GM12878 (cell line): ENCODE data around the gene DYNC2LI1. TPM values are rescaled to one million over a fixed set of nuclear protein-coding genes. Genes with fewer than 3 reads are reported as not detected.

Source experiments
- ATAC-seq: fragments of 200-7000 bp; cut with Tn5 transposase; 3 replicates; pipeline ENCODE4 v1.9.1; 2020; ENCODE audit warnings: mild to moderate bottlenecking, moderate library complexity
- BruUV-seq: library from RNA; stranded (reverse); fragments of 400-500 nt; replicated peaks from 2 replicates; lab custom pipeline; 2021; lab: Mats Ljungman, UMichigan
- CTCF ChIA-PET: fragments of 300-600 bp; sonication (Branson Sonifier 250); formaldehyde crosslinking; extraction: SDS; loops from one replicate; lab custom pipeline; 2021; ENCODE audit warnings: inconsistent platforms; lab: Yijun Ruan, JAX
- POLR2A ChIA-PET: fragments of 350-600 bp; formaldehyde crosslinking; extraction: SDS; loops from one replicate; lab custom pipeline; 2021; ENCODE audit warnings: inconsistent platforms; lab: Charles Lee
- RAD21 ChIA-PET: fragments of 300-600 bp; sonication (Branson Sonifier 250); formaldehyde crosslinking; loops from one replicate; lab custom pipeline; 2023; ENCODE audit warnings: antibody characterized with exemption; ENCODE audit not compliant: unreplicated experiment; lab: Charles Lee
- SMC1A ChIA-PET: fragments of 300-600 bp; sonication (Branson Sonifier 250); formaldehyde crosslinking; loops from one replicate; lab custom pipeline; 2023; ENCODE audit not compliant: unreplicated experiment, uncharacterized antibody; lab: Charles Lee
- DNase-seq: peaks from one replicate; pipeline ENCODE4 v3.0.0-alpha.2; 2011; ENCODE audit warnings: low read depth, low spot score
- FAIRE-seq: peaks from 3 replicates; lab custom pipeline; 2011; peaks lifted over from hg19 to GRCh38; lab: Jason Lieb, UNC
- H2AFZ ChIP-seq: 2 replicates; pipeline ENCODE4 v1.6.0; 2011; ENCODE audit warnings: low read depth, low read length, control low read depth; ENCODE audit not compliant: control insufficient read depth
- H3K27ac ChIP-seq: 2 replicates; pipeline ENCODE4 v1.5.1; 2011; ENCODE audit warnings: control low read depth; ENCODE audit not compliant: control insufficient read depth, insufficient read depth
- H3K27me3 ChIP-seq, 2 experiments: replicated peaks in 1 of 2; 2 replicates each; pipeline versions ENCODE4 v1.6.0 to v1.6.1; 2011; ENCODE audit warnings: low read length in 1 of 2; ENCODE audit not compliant: control insufficient read depth in 2 of 2, insufficient read depth in 2 of 2
- H3K36me3 ChIP-seq, 2 experiments: 2 replicates each; pipeline ENCODE4 v1.5.1; 2011; ENCODE audit warnings: low read length in 1 of 2; ENCODE audit not compliant: control insufficient read depth in 2 of 2, insufficient read depth in 2 of 2
- H3K4me1 ChIP-seq: 2 replicates; pipeline ENCODE4 v1.6.1; 2011; ENCODE audit warnings: mild to moderate bottlenecking, low read length, moderate library complexity, mixed read lengths; ENCODE audit not compliant: control insufficient read depth, insufficient read depth
- H3K4me2 ChIP-seq: 2 replicates; pipeline ENCODE4 v1.6.0; 2011; ENCODE audit warnings: control low read depth; ENCODE audit not compliant: control insufficient read depth, insufficient read depth
- H3K4me3 ChIP-seq: fragments of 200-600 bp; sonication (generic); 2 replicates; pipeline ENCODE4 v1.5.1; 2016
- H3K79me2 ChIP-seq: 2 replicates; pipeline ENCODE4 v1.6.0; 2011; ENCODE audit warnings: low read length; ENCODE audit not compliant: control insufficient read depth, insufficient read depth
- H3K9ac ChIP-seq: 2 replicates; pipeline ENCODE4 v1.8.0; 2011; ENCODE audit warnings: low read length, control low read depth, mixed read lengths; ENCODE audit not compliant: control insufficient read depth, insufficient read depth
- H3K9me3 ChIP-seq: replicated peaks from 3 replicates; pipeline ENCODE4 v1.5.1; 2011; ENCODE audit warnings: mild to moderate bottlenecking, low read length; ENCODE audit not compliant: control insufficient read depth, insufficient read depth
- H4K20me1 ChIP-seq: 2 replicates; pipeline ENCODE4 v1.6.0; 2011; ENCODE audit not compliant: control insufficient read depth, insufficient read depth
- FOXM1 ChIP-seq: IDR thresholded peaks from 2 replicates; pipeline ENCODE4 v1.6.1; 2012; ENCODE audit warnings: low read depth, mild to moderate bottlenecking, inconsistent platforms, low read length, moderate library complexity
- GABPA ChIP-seq: IDR thresholded peaks from 2 replicates; pipeline ENCODE4 v1.6.1; 2014; ENCODE audit warnings: antibody characterized with exemption, low read depth, mild to moderate bottlenecking, inconsistent platforms
- KLF5 ChIP-seq: fragments of 450-650 bp; IDR thresholded peaks from 2 replicates; pipeline ENCODE4 v1.6.1; 2014; ENCODE audit warnings: mild to moderate bottlenecking; ENCODE audit not compliant: partially characterized antibody
- MEF2A ChIP-seq: IDR thresholded peaks from 2 replicates; pipeline ENCODE4 v1.6.1; 2011; ENCODE audit warnings: low read depth, mild to moderate bottlenecking, low read length, moderate library complexity; ENCODE audit not compliant: insufficient read depth
- MTA3 ChIP-seq: IDR thresholded peaks from 2 replicates; pipeline ENCODE4 v1.6.1; 2012; ENCODE audit warnings: low read length, inconsistent platforms, borderline replicate concordance
- POLR2A ChIP-seq: IDR thresholded peaks from 2 replicates; pipeline ENCODE4 v1.6.1; 2011; ENCODE audit warnings: low read depth, mild to moderate bottlenecking, low read length
- RBBP5 ChIP-seq: fragments of 200-600 bp; sonication (generic); conservative IDR thresholded peaks from 2 replicates; pipeline ENCODE4 v1.6.1; 2016
- SMAD5 ChIP-seq: IDR thresholded peaks from 2 replicates; pipeline ENCODE4 v1.6.1; 2016; ENCODE audit warnings: antibody characterized with exemption, low read depth
- SUPT20H ChIP-seq: IDR thresholded peaks from 2 replicates; pipeline ENCODE4 v1.6.1; 2011; ENCODE audit warnings: low read depth, mild to moderate bottlenecking, low read length, moderate library complexity, borderline replicate concordance; ENCODE audit not compliant: control insufficient read depth
- TCF12 ChIP-seq: IDR thresholded peaks from 2 replicates; pipeline ENCODE4 v1.6.1; 2011; ENCODE audit warnings: low read depth, mild to moderate bottlenecking, low read length
- ZNF384 ChIP-seq: IDR thresholded peaks from 2 replicates; pipeline ENCODE4 v1.6.1; 2012; ENCODE audit warnings: low read depth, mild to moderate bottlenecking, low read length, improper control_type of control experiment, borderline replicate concordance
- WGBS: methylation state at CpG from one replicate; pipeline ENCODE4 v1.1.6; 2016; ENCODE audit warnings: low lambda C conversion rate; ENCODE audit not compliant: insufficient replicate concordance, insufficient coverage; ENCODE audit errors: missing lambda C conversion rate; 5-methylcytosine and 5-hydroxymethylcytosine counted together
- in situ Hi-C: fragments of 300-500 bp; cut with MboI; formaldehyde crosslinking; loops from 9 replicates; pipeline ENCODE4 v1.14.3; 2018; ENCODE audit warnings: mixed read lengths
- intact Hi-C: fragments of 100-400 bp; cut with micrococcal nuclease; formaldehyde crosslinking; loops from one replicate; pipeline ENCODE4 v1.14.2; 2022; ENCODE audit not compliant: unreplicated experiment
- polyA plus RNA-seq, 11 experiments: library from polyadenylated mRNA; depleted of rRNA in 4 of 11; unstranded in 6 of 11; stranded (reverse) in 5 of 11; fragments of >200 nt; fragmentation: Nextera tagmentation in 4 of 11; fragmentation: Illumina TruSeq in 1 of 11; extraction: Ambion mirVana in 4 of 11; extraction: Trizol in 1 of 11; gene quantifications; 1 replicate in 1 of 11; 2 replicates in 10 of 11; pipeline versions ENCODE4 v1.2.1 to v1.2.3, GENCODE V29; 2011 to 2016; ENCODE audit warnings: inconsistent platforms in 2 of 11, missing spikeins in 2 of 11, low read depth in 1 of 11
- total RNA-seq, 4 experiments: library from RNA; depleted of rRNA in 3 of 4; stranded (reverse); fragments of >200 nt in 3 of 4; fragmentation: Illumina TruSeq in 1 of 4; extraction: Trizol in 1 of 4; gene quantifications; 2 replicates each; pipeline versions ENCODE4 v1.2.1 to v1.2.3, GENCODE V29; 2013 to 2021
- TF ChIP-seq, protein P1 (sequence below): fragments of 450-650 bp; formaldehyde crosslinking; IDR thresholded peaks from 2 replicates; pipeline ENCODE4 v1.4.0; 2022; ENCODE audit warnings: mild to moderate bottlenecking, moderate library complexity
- TF ChIP-seq, protein P2 (sequence below): fragments of 450-650 bp; IDR thresholded peaks from 2 replicates; pipeline ENCODE4 v1.6.1; 2014; ENCODE audit warnings: mild to moderate bottlenecking

The DYNC2LI1 gene
- total and polyA plus RNA-seq, 10 of the 15 experiments (the other 5 are each of a cell fraction or from before 2014, with no cell fraction given): 9.5 to 27.3 (median 19.3) TPM

DNA sequence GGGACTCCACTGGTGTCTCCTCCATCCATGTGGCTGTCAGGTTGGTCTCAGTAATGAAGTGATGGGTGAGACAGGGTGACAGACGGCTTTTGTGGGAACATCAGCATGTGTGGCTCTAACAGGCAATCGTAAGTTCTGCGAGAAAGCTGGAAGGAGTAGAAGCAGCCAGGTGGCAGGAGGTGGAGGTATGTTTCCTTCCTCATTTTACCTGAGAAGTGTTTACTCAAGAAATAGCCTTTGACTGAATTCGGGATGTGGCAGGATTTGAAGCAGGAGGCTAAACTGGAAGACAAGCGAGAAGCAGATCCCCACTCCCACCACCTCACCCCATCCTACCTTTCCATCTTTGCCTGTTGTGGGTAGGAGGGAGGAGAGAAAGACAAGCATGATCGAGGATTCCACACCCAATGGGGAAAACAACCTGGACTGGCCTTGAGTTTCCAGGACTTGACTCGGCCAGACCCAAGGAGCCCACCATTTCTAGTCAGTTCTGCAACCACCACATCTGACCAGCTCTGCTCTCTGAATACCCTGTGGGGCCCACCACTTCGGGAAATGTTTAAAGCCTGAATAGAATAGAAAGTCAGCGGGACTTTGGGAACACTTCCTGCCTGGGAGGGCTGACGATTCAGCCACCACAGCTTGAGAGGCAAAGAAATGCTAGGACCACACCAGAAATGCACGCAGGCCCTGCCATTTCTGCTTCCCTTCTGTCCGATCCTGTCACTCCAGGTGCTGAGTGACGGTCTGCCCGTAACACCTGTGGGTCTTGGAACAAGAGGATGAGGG is 66.1 kb downstream of the DYNC2LI1 start:
- Histone ChIP-seq H3K4me3 (no peak overlapping the region), H3K27ac (no peak overlapping the region), H3K27me3 (peaks cover 4 to 6% of the 10 kb centered on the region in 2 experiments; a peak in 3 of 4 replicates), H3K9ac (no peak overlapping the region), H3K9me3 (no peaks in the 10 kb centered on the region), H3K4me2 (no peak overlapping the region), H3K4me1 (no peaks in the 10 kb centered on the region), H3K36me3 (no peaks in the 10 kb centered on the region), H4K20me1 (no peaks in the 10 kb centered on the region), H2AFZ (no peak overlapping the region), H3K79me2 (no peaks in the 10 kb centered on the region)
- ChIA-PET SMC1A (no interaction called here), CTCF (no interaction called here), RAD21 (no interaction called here), POLR2A (no interaction called here)
- BruUV-seq: no TSS peak
- ATAC-seq: no peak
- in situ Hi-C loops: no loop called here
- WGBS: 41% methylated on average over 14 of the region's 14 CpGs
- intact Hi-C loops: no loop called here
- no peak for TF ChIP-seq KLF5
- TF ChIP-seq RBBP5: no peak
- TF ChIP-seq ZNF384: no peak
- TF ChIP-seq SMAD5: no peak
- no peak for TF ChIP-seq POLR2A
- DNase-seq: no peak
- no peak for FAIRE-seq

DNA sequence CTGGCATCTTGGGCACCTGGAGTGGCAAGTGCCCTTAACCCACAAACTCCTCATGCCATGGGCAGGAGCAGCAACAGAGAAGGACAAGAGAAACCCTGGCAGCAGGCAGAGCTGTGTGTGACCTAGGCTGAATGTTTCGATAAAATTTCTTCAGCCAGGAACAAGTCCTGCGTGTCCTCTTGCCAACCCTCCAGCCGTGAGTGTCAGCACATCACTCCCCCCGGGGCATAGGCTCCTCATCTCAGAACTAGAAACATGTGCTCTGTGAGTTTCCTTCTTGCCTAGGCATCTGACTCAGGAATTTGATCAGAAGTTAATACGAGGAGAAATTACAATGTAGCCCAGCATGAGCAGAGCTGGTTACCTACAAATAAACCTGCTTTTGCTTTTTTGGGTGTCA is 67.1 kb downstream of the DYNC2LI1 start:
- Histone ChIP-seq H3K4me1 (no peaks in the 10 kb centered on the region), H3K79me2 (no peaks in the 10 kb centered on the region), H2AFZ (no peak overlapping the region), H3K27me3 (peaks cover 4 to 6% of the 10 kb centered on the region in 2 experiments; a peak in 3 of 4 replicates), H3K4me3 (no peak overlapping the region), H3K36me3 (no peaks in the 10 kb centered on the region), H4K20me1 (no peaks in the 10 kb centered on the region), H3K4me2 (no peak overlapping the region), H3K9ac (no peak overlapping the region), H3K27ac (no peak overlapping the region), H3K9me3 (no peaks in the 10 kb centered on the region)
- no peak for TF ChIP-seq FOXM1
- no peak for TF ChIP-seq SUPT20H
- no peak for TF ChIP-seq GABPA
- no peak for TF ChIP-seq TCF12
- TF ChIP-seq, protein P1, sequence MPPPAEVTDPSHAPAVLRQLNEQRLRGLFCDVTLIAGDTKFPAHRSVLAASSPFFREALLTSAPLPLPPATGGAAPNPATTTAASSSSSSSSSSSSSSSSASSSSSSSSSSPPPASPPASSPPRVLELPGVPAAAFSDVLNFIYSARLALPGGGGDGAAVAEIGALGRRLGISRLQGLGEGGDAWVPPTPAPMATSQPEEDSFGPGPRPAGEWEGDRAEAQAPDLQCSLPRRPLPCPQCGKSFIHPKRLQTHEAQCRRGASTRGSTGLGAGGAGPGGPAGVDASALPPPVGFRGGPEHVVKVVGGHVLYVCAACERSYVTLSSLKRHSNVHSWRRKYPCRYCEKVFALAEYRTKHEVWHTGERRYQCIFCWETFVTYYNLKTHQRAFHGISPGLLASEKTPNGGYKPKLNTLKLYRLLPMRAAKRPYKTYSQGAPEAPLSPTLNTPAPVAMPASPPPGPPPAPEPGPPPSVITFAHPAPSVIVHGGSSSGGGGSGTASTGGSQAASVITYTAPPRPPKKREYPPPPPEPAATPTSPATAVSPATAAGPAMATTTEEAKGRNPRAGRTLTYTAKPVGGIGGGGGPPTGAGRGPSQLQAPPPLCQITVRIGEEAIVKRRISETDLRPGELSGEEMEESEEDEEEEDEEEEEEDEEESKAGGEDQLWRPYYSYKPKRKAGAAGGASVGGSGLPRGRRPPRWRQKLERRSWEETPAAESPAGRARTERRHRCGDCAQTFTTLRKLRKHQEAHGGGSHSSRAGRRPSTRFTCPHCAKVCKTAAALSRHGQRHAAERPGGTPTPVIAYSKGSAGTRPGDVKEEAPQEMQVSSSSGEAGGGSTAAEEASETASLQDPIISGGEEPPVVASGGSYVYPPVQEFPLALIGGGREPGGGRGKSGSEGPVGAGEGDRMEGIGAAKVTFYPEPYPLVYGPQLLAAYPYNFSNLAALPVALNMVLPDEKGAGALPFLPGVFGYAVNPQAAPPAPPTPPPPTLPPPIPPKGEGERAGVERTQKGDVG (CRISPR knock-in tag): no peak
- no peak for TF ChIP-seq MEF2A
- no peak for TF ChIP-seq MTA3
- TF ChIP-seq, protein P2, sequence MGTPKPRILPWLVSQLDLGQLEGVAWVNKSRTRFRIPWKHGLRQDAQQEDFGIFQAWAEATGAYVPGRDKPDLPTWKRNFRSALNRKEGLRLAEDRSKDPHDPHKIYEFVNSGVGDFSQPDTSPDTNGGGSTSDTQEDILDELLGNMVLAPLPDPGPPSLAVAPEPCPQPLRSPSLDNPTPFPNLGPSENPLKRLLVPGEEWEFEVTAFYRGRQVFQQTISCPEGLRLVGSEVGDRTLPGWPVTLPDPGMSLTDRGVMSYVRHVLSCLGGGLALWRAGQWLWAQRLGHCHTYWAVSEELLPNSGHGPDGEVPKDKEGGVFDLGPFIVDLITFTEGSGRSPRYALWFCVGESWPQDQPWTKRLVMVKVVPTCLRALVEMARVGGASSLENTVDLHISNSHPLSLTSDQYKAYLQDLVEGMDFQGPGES: no peak
- CTCF ChIA-PET: interaction anchor here (1.2 kb wide), 1 partner anchor 37 kb away, joined by 5 read pairs; no protein-coding TSS in a partner anchor
- RAD21 ChIA-PET: no interaction called here
- no peak for FAIRE-seq
- SMC1A ChIA-PET: no interaction called here
- WGBS: 32% methylated on average over 5 of the region's 5 CpGs
- POLR2A ChIA-PET: no interaction called here
- BruUV-seq: no TSS peak
- no peak for DNase-seq
- ATAC-seq: no peak
- in situ Hi-C loops (no loop called here), intact Hi-C loops (no loop called here)
